Osteoblast (primary cell): ENCODE data around the gene MAP3K1. TPM values are rescaled to one million over a fixed set of nuclear protein-coding genes. Genes with fewer than 3 reads are reported as not detected.

Experiments
- DNase-seq: peaks from one replicate; pipeline ENCODE4 v3.0.0; 2011; ENCODE audit warnings: low spot score, mixed read lengths; ENCODE audit not compliant: insufficient read length; ENCODE audit errors: missing footprints
- H2AFZ ChIP-seq: 2 replicates; pipeline ENCODE4 v1.6.0; 2011; ENCODE audit warnings: mild to moderate bottlenecking, low read length
- H3K27ac ChIP-seq: 2 replicates; pipeline ENCODE4 v1.5.1; 2011; ENCODE audit warnings: mild to moderate bottlenecking, low read depth, low read length, moderate library complexity
- H3K27me3 ChIP-seq: 2 replicates; pipeline ENCODE4 v1.6.0; 2012; ENCODE audit warnings: mild to moderate bottlenecking, control low read depth, inconsistent platforms, low read length, moderate library complexity; ENCODE audit not compliant: insufficient read depth
- H3K36me3 ChIP-seq: 2 replicates; pipeline ENCODE4 v1.5.1; 2011; ENCODE audit warnings: mild to moderate bottlenecking, low read length, control low read depth, moderate library complexity; ENCODE audit not compliant: insufficient read depth
- H3K4me1 ChIP-seq: 2 replicates; pipeline ENCODE4 v1.5.1; 2011; ENCODE audit warnings: mild to moderate bottlenecking, low read length, control low read depth, moderate library complexity; ENCODE audit not compliant: insufficient read depth
- H3K4me2 ChIP-seq: 2 replicates; pipeline ENCODE4 v1.6.0; 2011; ENCODE audit warnings: mild to moderate bottlenecking, low read length; ENCODE audit not compliant: insufficient read depth
- H3K4me3 ChIP-seq: fragments of 200-600 bp; sonication (generic); 3 replicates; pipeline ENCODE4 v1.5.1; 2012; ENCODE audit warnings: mild to moderate bottlenecking, low read length, inconsistent platforms; ENCODE audit not compliant: insufficient read depth
- H3K79me2 ChIP-seq: 2 replicates; pipeline ENCODE4 v1.6.0; 2012; ENCODE audit warnings: mild to moderate bottlenecking, low read length, control low read depth, inconsistent platforms; ENCODE audit not compliant: insufficient read depth
- H3K9me3 ChIP-seq: 2 replicates; pipeline ENCODE4 v1.5.1; 2011; ENCODE audit warnings: low read depth, low read length, control low read depth
- H4K20me1 ChIP-seq: 2 replicates; pipeline ENCODE4 v1.6.0; 2012; ENCODE audit warnings: mild to moderate bottlenecking, low read length, control low read depth; ENCODE audit not compliant: insufficient read depth
- total RNA-seq: library from RNA; depleted of rRNA; stranded (reverse); fragments of >200 nt; gene quantifications from 2 replicates; pipeline ENCODE4 v1.2.3, GENCODE V29; 2012
- TF ChIP-seq, protein P1 (sequence below): IDR thresholded peaks from 2 replicates; pipeline ENCODE4 v1.5.1; 2011; ENCODE audit warnings: mild to moderate bottlenecking, low read depth, low read length, moderate library complexity; ENCODE audit errors: extremely low read depth

MAP3K1 gene
- total RNA-seq, 1 donor, result 8.0 TPM

DNA sequence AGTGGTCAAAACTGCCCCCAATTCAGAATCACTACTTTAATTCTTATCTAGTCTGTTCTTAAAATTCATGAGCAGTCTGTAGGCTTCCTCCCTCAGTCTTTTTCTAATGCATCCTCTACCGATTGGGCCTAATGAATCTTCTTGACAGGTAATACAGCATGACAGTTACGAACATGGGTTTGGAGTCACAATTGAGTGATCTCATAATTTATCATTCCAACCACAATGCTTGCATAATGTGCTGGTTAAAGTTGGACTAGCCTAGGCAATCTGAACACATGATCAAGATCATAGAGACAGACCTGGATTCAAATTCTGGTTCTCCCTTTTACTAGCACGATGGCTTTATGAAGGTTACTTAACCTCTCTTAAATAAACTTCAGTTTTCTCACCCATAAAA, 61.0 kb downstream of the MAP3K1 start:
- DNase-seq, result no peak
- TF ChIP-seq, protein P1, sequence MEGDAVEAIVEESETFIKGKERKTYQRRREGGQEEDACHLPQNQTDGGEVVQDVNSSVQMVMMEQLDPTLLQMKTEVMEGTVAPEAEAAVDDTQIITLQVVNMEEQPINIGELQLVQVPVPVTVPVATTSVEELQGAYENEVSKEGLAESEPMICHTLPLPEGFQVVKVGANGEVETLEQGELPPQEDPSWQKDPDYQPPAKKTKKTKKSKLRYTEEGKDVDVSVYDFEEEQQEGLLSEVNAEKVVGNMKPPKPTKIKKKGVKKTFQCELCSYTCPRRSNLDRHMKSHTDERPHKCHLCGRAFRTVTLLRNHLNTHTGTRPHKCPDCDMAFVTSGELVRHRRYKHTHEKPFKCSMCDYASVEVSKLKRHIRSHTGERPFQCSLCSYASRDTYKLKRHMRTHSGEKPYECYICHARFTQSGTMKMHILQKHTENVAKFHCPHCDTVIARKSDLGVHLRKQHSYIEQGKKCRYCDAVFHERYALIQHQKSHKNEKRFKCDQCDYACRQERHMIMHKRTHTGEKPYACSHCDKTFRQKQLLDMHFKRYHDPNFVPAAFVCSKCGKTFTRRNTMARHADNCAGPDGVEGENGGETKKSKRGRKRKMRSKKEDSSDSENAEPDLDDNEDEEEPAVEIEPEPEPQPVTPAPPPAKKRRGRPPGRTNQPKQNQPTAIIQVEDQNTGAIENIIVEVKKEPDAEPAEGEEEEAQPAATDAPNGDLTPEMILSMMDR, result no peak

DNA sequence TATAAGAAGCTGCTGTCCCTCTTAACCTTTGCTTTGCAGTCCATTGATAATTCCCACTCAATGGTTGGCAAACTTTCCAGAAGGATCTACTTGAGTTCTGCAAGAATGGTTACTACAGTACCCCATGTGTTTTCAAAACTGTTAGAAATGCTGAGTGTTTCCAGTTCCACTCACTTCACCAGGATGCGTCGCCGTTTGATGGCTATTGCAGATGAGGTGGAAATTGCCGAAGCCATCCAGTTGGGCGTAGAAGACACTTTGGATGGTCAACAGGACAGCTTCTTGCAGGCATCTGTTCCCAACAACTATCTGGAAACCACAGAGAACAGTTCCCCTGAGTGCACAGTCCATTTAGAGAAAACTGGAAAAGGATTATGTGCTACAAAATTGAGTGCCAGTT, 66.2 kb downstream of the MAP3K1 start:
- H3K9me3 ChIP-seq, result no peaks in the 10 kb centered on the region
- no peaks in the 10 kb centered on the region for H3K79me2 ChIP-seq
- no peaks in the 10 kb centered on the region for H3K4me1 ChIP-seq
- H4K20me1 ChIP-seq, result no peaks in the 10 kb centered on the region
- H2AFZ ChIP-seq, result no peak overlapping the region
- peaks cover 19% of the 10 kb centered on the region for H3K36me3 ChIP-seq
- no peak for DNase-seq
- H3K27ac ChIP-seq, result no peak overlapping the region
- no peaks in the 10 kb centered on the region for H3K27me3 ChIP-seq
- no peak overlapping the region for H3K4me3 ChIP-seq
- TF ChIP-seq, protein P1, result no peak
- no peak overlapping the region for H3K4me2 ChIP-seq

More for the DNA sequence above, 61.0 kb downstream of the MAP3K1 start:
- Histone ChIP-seq H3K79me2 (no peaks in the 10 kb centered on the region), H3K27me3 (no peaks in the 10 kb centered on the region), H2AFZ (no peak overlapping the region), H3K4me2 (no peak overlapping the region), H3K4me3 (no peak overlapping the region), H3K9me3 (no peaks in the 10 kb centered on the region), H3K27ac (no peak overlapping the region), H4K20me1 (no peaks in the 10 kb centered on the region), H3K4me1 (no peaks in the 10 kb centered on the region), H3K36me3 (peaks cover 7% of the 10 kb centered on the region)

GRCh38 chr5:56893251-56893951, 78.1 kb downstream of the MAP3K1 start:
- Histone ChIP-seq H3K79me2 (no peaks in the 10 kb centered on the region), H3K27me3 (no peaks in the 10 kb centered on the region)
- TF ChIP-seq, protein P1, result no peak

DNA sequence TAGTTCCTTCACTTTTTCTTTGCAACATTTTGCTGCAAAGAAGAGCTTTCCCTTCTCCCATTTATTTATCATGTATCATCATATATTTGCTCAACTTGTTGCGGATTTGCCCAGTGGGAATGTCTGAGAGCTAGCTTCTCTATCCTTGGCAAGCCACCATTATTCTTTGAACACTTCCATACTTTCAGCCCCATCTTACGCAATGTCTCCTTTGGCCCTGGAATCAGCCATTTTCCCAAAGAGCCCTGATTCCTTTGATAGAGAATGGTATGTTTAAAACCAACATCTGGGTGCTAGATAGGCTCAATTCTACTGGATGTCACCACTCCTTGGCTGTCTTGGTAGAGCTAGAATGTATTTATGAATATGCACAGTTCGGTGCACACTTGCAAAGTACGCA, 81.4 kb downstream of the MAP3K1 start:
- DNase-seq, result no peak
- TF ChIP-seq, protein P1, result no peak
- Histone ChIP-seq H3K27me3 (no peaks in the 10 kb centered on the region), H3K9me3 (no peaks in the 10 kb centered on the region), H3K4me3 (no peak overlapping the region), H3K4me1 (peaks cover 7% of the 10 kb centered on the region), H3K4me2 (no peak overlapping the region), H4K20me1 (no peaks in the 10 kb centered on the region), H3K27ac (no peak overlapping the region), H3K36me3 (peaks cover 12% of the 10 kb centered on the region), H2AFZ (no peak overlapping the region), H3K79me2 (no peaks in the 10 kb centered on the region)

More at GRCh38 chr5:56893251-56893951, 78.1 kb downstream of the MAP3K1 start:
- peaks cover 15% of the 10 kb centered on the region for H3K36me3 ChIP-seq
- no peak overlapping the region for H3K4me3 ChIP-seq
- H2AFZ ChIP-seq, result no peak overlapping the region
- H3K4me1 ChIP-seq, result no peaks in the 10 kb centered on the region
- no peaks in the 10 kb centered on the region for H3K9me3 ChIP-seq
- H4K20me1 ChIP-seq, result no peaks in the 10 kb centered on the region
- no peak overlapping the region for H3K4me2 ChIP-seq
- H3K27ac ChIP-seq, result no peak overlapping the region
- no peak for DNase-seq
